Left ventricle myocardium superior (tissue), 1 donor: ENCODE results near the gene C2orf74. TPM values are rescaled to one million over a fixed set of nuclear protein-coding genes. Genes with fewer than 3 reads are reported as not detected.
"Not testable (repeated sequence)": the region's sequence is repeated elsewhere in the genome, so short reads cannot be mapped to it uniquely, and the experiment has no call there.

Experiments used
- ATAC-seq: fragments of 200-7000 bp; cut with Tn5 transposase; one replicate; pipeline ENCODE4 v1.9.1; 2020; ENCODE audit warnings: mild to moderate bottlenecking, moderate library complexity
- DNase-seq: peaks from one replicate; pipeline ENCODE4 v3.0.0-alpha.2; 2020
- intact Hi-C: fragments of 100-400 bp; cut with micrococcal nuclease; formaldehyde crosslinking; loops from one replicate; pipeline ENCODE4 v1.11.0; 2022
- total RNA-seq: library from RNA; stranded (reverse); fragmentation: NEBNext Ultra II Directional; extraction: Animal tissue kit (Norgen Biotek cat#: 25700); gene quantifications from one replicate; pipeline ENCODE4 v1.2.1, GENCODE V29; 2021
- donor health status: DM: no; HTN: yes; CAD: no; lungs with severe emphysema.

C2orf74 gene
- total RNA-seq, 1 donor from 2014 or later = 28.0 TPM

- ATAC-seq, DNase-seq, intact Hi-C loops: not testable (repeated sequence)
Observed at GRCh38 chr2:61194646-61195045, 32.7 kb downstream of the C2orf74 start.

GRCh38 chr2:61196671-61197070 is 34.7 kb downstream of the C2orf74 start:
- intact Hi-C loops = no loop called here
- DNase-seq (no peak), ATAC-seq (peak; percentile 20)

GRCh38 chr2:61205132-61205531 is 43.1 kb downstream of the C2orf74 start:
- intact Hi-C loops = no loop called here
- ATAC-seq (no peak), DNase-seq (no peak)

- peak; percentile 63 for ATAC-seq
- DNase-seq = no peak
- intact Hi-C loops = loop anchor here (10.0 kb wide), 1 partner anchor 74 kb away; no protein-coding TSS in a partner anchor
Observed at GRCh38 chr2:61210332-61210981, 48.5 kb downstream of the C2orf74 start.

- DNase-seq (no peak), ATAC-seq (no peak)
- intact Hi-C loops = loop anchor here (10.0 kb wide), 1 partner anchor 71 kb away; no protein-coding TSS in a partner anchor
Observed at GRCh38 chr2:61214171-61214570, 52.2 kb downstream of the C2orf74 start.

Other genes with a start within 250 kb of the C2orf74 start
- 25.7 TPM for gene PEX13, start 144.5 kb upstream of the C2orf74 start, total RNA-seq
- gene PUS10, start 143.9 kb upstream of the C2orf74 start, total RNA-seq = 5.5 TPM
- 6.4 TPM for gene SANBR, start 96.3 kb upstream of the C2orf74 start, total RNA-seq